SK-N-SH (cell line): Measurements from ENCODE around the gene CHST11. TPM values are rescaled to one million over a fixed set of nuclear protein-coding genes. Genes with fewer than 3 reads are reported as not detected.

ENCODE experiments used
- CTCF ChIA-PET: fragments of 300-600, 350-600 bp; formaldehyde crosslinking; extraction: SDS; loops from one replicate; lab custom pipeline; 2021; lab: Yijun Ruan, JAX
- POLR2A ChIA-PET: fragments of 350-600 bp; sonication (Branson Sonifier 250); formaldehyde crosslinking; extraction: SDS; loops from one replicate; lab custom pipeline; 2020; ENCODE audit warnings: antibody characterized with exemption, inconsistent platforms; lab: Yijun Ruan, JAX
- DNase-seq: peaks from one replicate; pipeline ENCODE4 v3.0.0; 2012
- H2AFZ ChIP-seq: fragments of 200-600 bp; sonication (generic); 2 replicates; pipeline ENCODE4 v1.8.1; 2016; ENCODE audit warnings: antibody characterized with exemption, mild to moderate bottlenecking, low read depth
- H3F3A ChIP-seq: fragments of 200-600 bp; sonication (generic); replicated peaks from 2 replicates; pipeline ENCODE3; 2016; ENCODE audit warnings: antibody characterized with exemption, mild to moderate bottlenecking; ENCODE audit not compliant: insufficient read depth
- H3K27ac ChIP-seq, 2 experiments: fragments of 200-500 bp in 1 of 2; fragments of 200-600 bp in 1 of 2; sonication (Bioruptor generic) in 1 of 2; sonication (generic), shearing (Covaris generic) in 1 of 2; 2 replicates each; pipeline versions ENCODE4 v1.5.1 to v1.6.1; 2014 to 2016; ENCODE audit warnings: low read depth in 2 of 2, inconsistent platforms in 1 of 2, low read length in 1 of 2, mild to moderate bottlenecking in 1 of 2, mixed read lengths in 1 of 2
- H3K27me3 ChIP-seq: fragments of 200-600 bp; sonication (generic), shearing (Covaris generic); 2 replicates; pipeline ENCODE4 v1.6.1; 2016; ENCODE audit warnings: mixed run types; ENCODE audit not compliant: insufficient read depth
- H3K36me3 ChIP-seq, 2 experiments: fragments of 200-500 bp in 1 of 2; fragments of 200-600 bp in 1 of 2; sonication (Bioruptor generic) in 1 of 2; sonication (generic) in 1 of 2; replicated peaks in 1 of 2; 2 replicates each; pipeline versions ENCODE3 to v1.5.1; 2014 to 2016; ENCODE audit warnings: low read length in 1 of 2, mild to moderate bottlenecking in 1 of 2; ENCODE audit not compliant: insufficient read depth in 2 of 2, control insufficient read depth in 1 of 2
- H3K4me1 ChIP-seq, 2 experiments: fragments of 200-500 bp in 1 of 2; fragments of 200-600 bp in 1 of 2; sonication (Bioruptor generic) in 1 of 2; sonication (generic), shearing (Covaris generic) in 1 of 2; 2 replicates each; pipeline versions ENCODE4 v1.5.1 to v1.6.1; 2014 to 2016; ENCODE audit warnings: low read depth in 1 of 2, low read length in 1 of 2, mixed run types in 1 of 2; ENCODE audit not compliant: insufficient read depth in 2 of 2, control insufficient read depth in 1 of 2
- H3K4me2 ChIP-seq: fragments of 200-600 bp; sonication (generic), shearing (Covaris generic); 2 replicates; pipeline ENCODE4 v1.6.1; 2017; ENCODE audit warnings: mixed run types
- H3K4me3 ChIP-seq, 2 experiments: fragments of 200-500 bp in 1 of 2; fragments of 200-600 bp in 1 of 2; sonication (Bioruptor generic) in 1 of 2; sonication (generic), shearing (Covaris generic) in 1 of 2; 2 replicates each; pipeline versions ENCODE4 v1.5.1 to v1.8.1; 2014 to 2016; ENCODE audit warnings: low read depth in 2 of 2, inconsistent platforms in 1 of 2, low read length in 1 of 2, mild to moderate bottlenecking in 1 of 2, mixed read lengths in 1 of 2, moderate library complexity in 1 of 2
- H3K79me2 ChIP-seq: fragments of 200-600 bp; sonication (generic); 2 replicates; pipeline ENCODE4 v1.8.1; 2017; ENCODE audit warnings: mild to moderate bottlenecking; ENCODE audit not compliant: insufficient read depth
- H3K9ac ChIP-seq: fragments of 200-600 bp; sonication (generic); 2 replicates; pipeline ENCODE4 v1.6.1; 2017; ENCODE audit warnings: mixed run types
- H3K9me2 ChIP-seq: fragments of 200-600 bp; sonication (generic); 2 replicates; pipeline ENCODE4 v1.6.1; 2017; ENCODE audit warnings: mixed run types
- H3K9me3 ChIP-seq: fragments of 200-600 bp; sonication (generic); 2 replicates; pipeline ENCODE4 v1.6.1; 2017; ENCODE audit warnings: mixed run types, mild to moderate bottlenecking, moderate library complexity
- H4K20me1 ChIP-seq: fragments of 200-600 bp; sonication (generic); 2 replicates; pipeline ENCODE4 v1.6.1; 2017; ENCODE audit warnings: mild to moderate bottlenecking, mixed run types; ENCODE audit not compliant: insufficient read depth
- CHD2 ChIP-seq: fragments of 150-350 bp; IDR thresholded peaks from 2 replicates; pipeline ENCODE4 v1.6.1; 2018; ENCODE audit warnings: low read length; ENCODE audit not compliant: partially characterized antibody
- EP300 ChIP-seq, 2 experiments: IDR thresholded peaks; 2 replicates each; pipeline versions ENCODE4 v1.4.0 to v1.6.1; 2012; ENCODE audit warnings: borderline replicate concordance in 1 of 2, low read depth in 1 of 2, low read length in 1 of 2
- FOSL2 ChIP-seq: IDR thresholded peaks from 2 replicates; pipeline ENCODE4 v1.4.0; 2012; ENCODE audit warnings: low read depth, mild to moderate bottlenecking, moderate library complexity, borderline replicate concordance
- GABPA ChIP-seq: IDR thresholded peaks from 2 replicates; pipeline ENCODE4 v1.4.0; 2012; ENCODE audit warnings: low read depth, mild to moderate bottlenecking
- MEF2A ChIP-seq: IDR thresholded peaks from 2 replicates; pipeline ENCODE4 v1.4.0; 2012; ENCODE audit warnings: low read depth, borderline replicate concordance
- NRF1 ChIP-seq: IDR thresholded peaks from 2 replicates; pipeline ENCODE4 v1.6.1; 2012; ENCODE audit warnings: low read depth, mild to moderate bottlenecking, low read length
- RAD21 ChIP-seq: IDR thresholded peaks from 2 replicates; pipeline ENCODE4 v1.6.1; 2012; ENCODE audit warnings: mild to moderate bottlenecking, low read length
- RXRA ChIP-seq: IDR thresholded peaks from 2 replicates; pipeline ENCODE4 v1.4.0; 2012; ENCODE audit warnings: low read depth, mild to moderate bottlenecking, borderline replicate concordance
- TAF1 ChIP-seq: IDR thresholded peaks from 2 replicates; pipeline ENCODE4 v1.6.1; 2012; ENCODE audit warnings: low read depth, mild to moderate bottlenecking, low read length, moderate library complexity, borderline replicate concordance
- WGBS: methylation state at CpG from one replicate; pipeline ENCODE4 v1.1.6; 2017; ENCODE audit warnings: low lambda C conversion rate; 5-methylcytosine and 5-hydroxymethylcytosine counted together
- polyA plus RNA-seq, 3 experiments: library from polyadenylated mRNA; depleted of rRNA; stranded (reverse); fragments of >200 nt; gene quantifications; 2 replicates each; pipeline ENCODE4 v1.2.3, GENCODE V29; 2012
- TF ChIP-seq, protein P1 (sequence below): IDR thresholded peaks from 2 replicates; pipeline ENCODE4 v1.6.1; 2012; ENCODE audit warnings: mild to moderate bottlenecking, low read depth, low read length, moderate library complexity
- TF ChIP-seq, protein P2 (sequence below): fragments of 150-350 bp; IDR thresholded peaks from 2 replicates; pipeline ENCODE4 v1.6.1; 2016; ENCODE audit warnings: mild to moderate bottlenecking, low read depth, low read length
- TF ChIP-seq, protein P3 (sequence below): IDR thresholded peaks from 2 replicates; pipeline ENCODE4; 2012
- TF ChIP-seq, protein P4 (sequence below): IDR thresholded peaks from 2 replicates; pipeline ENCODE4 v1.4.0; 2012; ENCODE audit warnings: low read depth, borderline replicate concordance

CHST11 gene
- polyA plus RNA-seq, 1 of the 3 experiments (the other 2 are of a cell fraction), result 18.6 TPM

DNA sequence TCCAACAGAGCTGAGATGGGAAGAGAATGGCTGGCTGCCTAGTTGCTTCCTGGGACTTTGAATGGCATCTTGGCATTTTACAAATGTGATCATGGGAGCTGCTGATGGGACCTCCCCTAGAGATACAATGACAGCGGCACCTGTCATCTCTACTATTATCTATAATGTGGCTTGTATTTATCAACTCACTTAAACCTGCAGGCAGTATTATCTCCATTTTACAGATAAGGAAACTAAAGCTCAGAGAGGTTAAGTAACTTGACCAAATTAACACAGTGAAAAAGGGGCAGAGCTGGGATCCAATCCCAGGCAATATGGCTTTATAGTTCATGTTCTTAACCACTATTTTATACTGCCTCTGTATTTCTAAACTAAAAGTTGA is 111.7 kb downstream of the CHST11 start:
- DNase-seq, result no peak
- ChIA-PET POLR2A (no interaction called here), CTCF (no interaction called here)
- no peaks in the 10 kb centered on the region for H3F3A ChIP-seq
- no peaks in the 10 kb centered on the region for H4K20me1 ChIP-seq
- peaks cover 0 to 9% of the 10 kb centered on the region in 2 experiments; a peak in 1 of 4 replicates for H3K4me1 ChIP-seq
- 100% methylated on average over 1 of the region's 1 CpG for WGBS
- no peaks in the 10 kb centered on the region for H3K36me3 ChIP-seq
- H3K27me3 ChIP-seq, result no peaks in the 10 kb centered on the region
- H3K9me3 ChIP-seq, result no peaks in the 10 kb centered on the region
- H3K4me2 ChIP-seq, result no peak overlapping the region
- TF ChIP-seq, protein P1, sequence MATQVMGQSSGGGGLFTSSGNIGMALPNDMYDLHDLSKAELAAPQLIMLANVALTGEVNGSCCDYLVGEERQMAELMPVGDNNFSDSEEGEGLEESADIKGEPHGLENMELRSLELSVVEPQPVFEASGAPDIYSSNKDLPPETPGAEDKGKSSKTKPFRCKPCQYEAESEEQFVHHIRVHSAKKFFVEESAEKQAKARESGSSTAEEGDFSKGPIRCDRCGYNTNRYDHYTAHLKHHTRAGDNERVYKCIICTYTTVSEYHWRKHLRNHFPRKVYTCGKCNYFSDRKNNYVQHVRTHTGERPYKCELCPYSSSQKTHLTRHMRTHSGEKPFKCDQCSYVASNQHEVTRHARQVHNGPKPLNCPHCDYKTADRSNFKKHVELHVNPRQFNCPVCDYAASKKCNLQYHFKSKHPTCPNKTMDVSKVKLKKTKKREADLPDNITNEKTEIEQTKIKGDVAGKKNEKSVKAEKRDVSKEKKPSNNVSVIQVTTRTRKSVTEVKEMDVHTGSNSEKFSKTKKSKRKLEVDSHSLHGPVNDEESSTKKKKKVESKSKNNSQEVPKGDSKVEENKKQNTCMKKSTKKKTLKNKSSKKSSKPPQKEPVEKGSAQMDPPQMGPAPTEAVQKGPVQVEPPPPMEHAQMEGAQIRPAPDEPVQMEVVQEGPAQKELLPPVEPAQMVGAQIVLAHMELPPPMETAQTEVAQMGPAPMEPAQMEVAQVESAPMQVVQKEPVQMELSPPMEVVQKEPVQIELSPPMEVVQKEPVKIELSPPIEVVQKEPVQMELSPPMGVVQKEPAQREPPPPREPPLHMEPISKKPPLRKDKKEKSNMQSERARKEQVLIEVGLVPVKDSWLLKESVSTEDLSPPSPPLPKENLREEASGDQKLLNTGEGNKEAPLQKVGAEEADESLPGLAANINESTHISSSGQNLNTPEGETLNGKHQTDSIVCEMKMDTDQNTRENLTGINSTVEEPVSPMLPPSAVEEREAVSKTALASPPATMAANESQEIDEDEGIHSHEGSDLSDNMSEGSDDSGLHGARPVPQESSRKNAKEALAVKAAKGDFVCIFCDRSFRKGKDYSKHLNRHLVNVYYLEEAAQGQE, result no peak
- TF ChIP-seq, protein P2, sequence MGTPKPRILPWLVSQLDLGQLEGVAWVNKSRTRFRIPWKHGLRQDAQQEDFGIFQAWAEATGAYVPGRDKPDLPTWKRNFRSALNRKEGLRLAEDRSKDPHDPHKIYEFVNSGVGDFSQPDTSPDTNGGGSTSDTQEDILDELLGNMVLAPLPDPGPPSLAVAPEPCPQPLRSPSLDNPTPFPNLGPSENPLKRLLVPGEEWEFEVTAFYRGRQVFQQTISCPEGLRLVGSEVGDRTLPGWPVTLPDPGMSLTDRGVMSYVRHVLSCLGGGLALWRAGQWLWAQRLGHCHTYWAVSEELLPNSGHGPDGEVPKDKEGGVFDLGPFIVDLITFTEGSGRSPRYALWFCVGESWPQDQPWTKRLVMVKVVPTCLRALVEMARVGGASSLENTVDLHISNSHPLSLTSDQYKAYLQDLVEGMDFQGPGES, result no peak
- TF ChIP-seq RXRA (no peak), FOSL2 (no peak), RAD21 (no peak), MEF2A (no peak), EP300 (IDR thresholded peaks at IDR 0.05; ENCODE audit: borderline replicate concordance in 1 of 2, low read depth in 1 of 2, low read length in 1 of 2) (no peak), GABPA (no peak), TAF1 (no peak), CHD2 (no peak), NRF1 (no peak)
- TF ChIP-seq, protein P3, sequence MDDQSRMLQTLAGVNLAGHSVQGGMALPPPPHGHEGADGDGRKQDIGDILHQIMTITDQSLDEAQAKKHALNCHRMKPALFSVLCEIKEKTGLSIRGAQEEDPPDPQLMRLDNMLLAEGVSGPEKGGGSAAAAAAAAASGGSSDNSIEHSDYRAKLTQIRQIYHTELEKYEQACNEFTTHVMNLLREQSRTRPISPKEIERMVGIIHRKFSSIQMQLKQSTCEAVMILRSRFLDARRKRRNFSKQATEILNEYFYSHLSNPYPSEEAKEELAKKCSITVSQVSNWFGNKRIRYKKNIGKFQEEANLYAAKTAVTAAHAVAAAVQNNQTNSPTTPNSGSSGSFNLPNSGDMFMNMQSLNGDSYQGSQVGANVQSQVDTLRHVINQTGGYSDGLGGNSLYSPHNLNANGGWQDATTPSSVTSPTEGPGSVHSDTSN, result no peak
- TF ChIP-seq, protein P4, sequence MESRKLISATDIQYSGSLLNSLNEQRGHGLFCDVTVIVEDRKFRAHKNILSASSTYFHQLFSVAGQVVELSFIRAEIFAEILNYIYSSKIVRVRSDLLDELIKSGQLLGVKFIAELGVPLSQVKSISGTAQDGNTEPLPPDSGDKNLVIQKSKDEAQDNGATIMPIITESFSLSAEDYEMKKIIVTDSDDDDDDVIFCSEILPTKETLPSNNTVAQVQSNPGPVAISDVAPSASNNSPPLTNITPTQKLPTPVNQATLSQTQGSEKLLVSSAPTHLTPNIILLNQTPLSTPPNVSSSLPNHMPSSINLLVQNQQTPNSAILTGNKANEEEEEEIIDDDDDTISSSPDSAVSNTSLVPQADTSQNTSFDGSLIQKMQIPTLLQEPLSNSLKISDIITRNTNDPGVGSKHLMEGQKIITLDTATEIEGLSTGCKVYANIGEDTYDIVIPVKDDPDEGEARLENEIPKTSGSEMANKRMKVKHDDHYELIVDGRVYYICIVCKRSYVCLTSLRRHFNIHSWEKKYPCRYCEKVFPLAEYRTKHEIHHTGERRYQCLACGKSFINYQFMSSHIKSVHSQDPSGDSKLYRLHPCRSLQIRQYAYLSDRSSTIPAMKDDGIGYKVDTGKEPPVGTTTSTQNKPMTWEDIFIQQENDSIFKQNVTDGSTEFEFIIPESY, result no peak
- H3K4me3 ChIP-seq, result no peak overlapping the region
- no peak overlapping the region for H3K9ac ChIP-seq
- no peak overlapping the region for H3K27ac ChIP-seq
- H2AFZ ChIP-seq, result no peak overlapping the region
- H3K79me2 ChIP-seq, result no peaks in the 10 kb centered on the region
- no peaks in the 10 kb centered on the region for H3K9me2 ChIP-seq
